Thyroid gland (tissue), 4 donors: ENCODE results near the gene ACTN3. TPM values are rescaled to one million over a fixed set of nuclear protein-coding genes. Genes with fewer than 3 reads are reported as not detected.

Source experiments
- DNase-seq, 2 donors: peaks; one replicate each; pipeline ENCODE4 v3.0.0-alpha.2; 2019
- H3K27ac ChIP-seq, 3 donors: fragments of 200-600 bp; sonication (generic); 1 replicate in 2 of 3; 2 replicates in 1 of 3; pipeline ENCODE4 v1.5.1; 2016 to 2019; ENCODE audit warnings: mild to moderate bottlenecking in 1 of 3, moderate library complexity in 1 of 3
- H3K27me3 ChIP-seq: fragments of 200-600 bp; sonication (generic); one replicate; pipeline ENCODE4 v1.5.1; 2019
- H3K36me3 ChIP-seq, 2 donors: fragments of 200-600 bp; sonication (generic); one replicate each; pipeline ENCODE4 v1.5.1; 2016 to 2019
- H3K4me1 ChIP-seq, 2 donors: fragments of 200-600 bp; sonication (generic); one replicate each; pipeline ENCODE4 v1.5.1; 2017 to 2019
- H3K4me3 ChIP-seq, 3 donors: fragments of 200-600 bp; sonication (generic); replicated peaks in 1 of 3; 1 replicate in 2 of 3; 2 replicates in 1 of 3; pipeline ENCODE4 v1.5.1; 2016; ENCODE audit warnings: mild to moderate bottlenecking in 1 of 3
- H3K9me3 ChIP-seq: fragments of 200-600 bp; sonication (generic); one replicate; pipeline ENCODE4 v1.5.1; 2017
- CTCF ChIP-seq, 6 experiments: fragments of 200-600 bp in 3 of 6; fragments of 450-650 bp in 3 of 6; sonication (generic) in 3 of 6; IDR thresholded peaks; one replicate each; pipeline ENCODE4 v1.5.1; 2016 to 2019; ENCODE audit warnings: antibody characterized with exemption in 6 of 6, mild to moderate bottlenecking in 2 of 6, inconsistent platforms in 1 of 6, moderate library complexity in 1 of 6
- POLR2A ChIP-seq, 2 donors: fragments of 450-650 bp; IDR thresholded peaks; one replicate each; pipeline ENCODE4 v1.6.1; 2017; ENCODE audit warnings: antibody characterized with exemption in 2 of 2, mild to moderate bottlenecking in 2 of 2, moderate library complexity in 1 of 2
- WGBS, 2 donors: methylation state at CpG; one replicate each; pipeline ENCODE4 v1.1.5; 2017; 5-methylcytosine and 5-hydroxymethylcytosine counted together
- intact Hi-C: fragments of 100-400 bp; cut with DNase I; formaldehyde crosslinking; loops from one replicate; pipeline ENCODE4 v1.15.1; 2023
- total RNA-seq, 4 donors: library from RNA; depleted of rRNA; stranded (reverse); fragments of >200 nt; gene quantifications; one replicate each; pipeline ENCODE4 v1.2.3, GENCODE V29; 2016

Gene ACTN3
- total RNA-seq, 4 donors from 2014 or later: 0.27 TPM; not detected in 3

DNA sequence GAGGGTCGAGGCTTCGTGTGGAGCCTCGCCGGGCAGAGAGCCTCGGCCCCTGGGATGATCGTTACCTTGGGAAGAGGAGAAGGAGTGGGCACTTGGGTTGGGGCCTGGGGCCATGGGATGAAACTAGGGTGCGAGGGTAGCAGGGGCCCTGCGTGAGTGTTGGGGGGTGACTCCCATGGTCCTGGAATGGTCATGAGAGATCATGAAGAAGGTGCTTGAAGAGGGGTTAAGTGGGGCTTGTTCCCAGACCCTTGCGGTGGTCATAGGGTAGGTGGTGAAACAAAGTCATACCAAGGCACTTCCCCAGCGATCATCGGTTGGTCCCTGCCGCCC, 46.6 kb downstream of the ACTN3 start:
- no peak for TF ChIP-seq POLR2A (IDR thresholded peaks at IDR 0.05)
- no peak for TF ChIP-seq CTCF (IDR thresholded peaks at IDR 0.05)
- Histone ChIP-seq H3K4me3 (peak overlapping the region; percentile 35 to 66 (median 56)), H3K9me3 (no peaks in the 10 kb centered on the region), H3K4me1 (peaks cover 25 to 32% of the 10 kb centered on the region in 2 donors), H3K36me3 (no peaks in the 10 kb centered on the region), H3K27me3 (no peaks in the 10 kb centered on the region), H3K27ac (peak overlapping the region; percentile 55 to 72 (median 66))
- whole genome bisulfite sequencing, 2 donors: 18 to 22% methylated on average over 6 to 12 of the region's 12 CpGs
- no peak for DNase-seq
- intact Hi-C loops: no loop called here

GRCh38 chr11:66593650-66594049, 46.9 kb downstream of the ACTN3 start:
- H3K4me3 ChIP-seq: peak overlapping the region in 1 of 3 donors; percentile 56
- no peaks in the 10 kb centered on the region for H3K27me3 ChIP-seq
- no peaks in the 10 kb centered on the region for H3K9me3 ChIP-seq
- no peak for DNase-seq
- H3K36me3 ChIP-seq: no peaks in the 10 kb centered on the region
- H3K27ac ChIP-seq: peak overlapping the region in 2 of 3 donors; percentile 55 to 72
- TF ChIP-seq CTCF (IDR thresholded peaks at IDR 0.05) (no peak), POLR2A (IDR thresholded peaks at IDR 0.05) (no peak)
- WGBS, 2 donors: 64 to 72% methylated on average over 7 of the region's 7 CpGs
- peaks cover 25 to 32% of the 10 kb centered on the region in 2 donors for H3K4me1 ChIP-seq
- intact Hi-C loops: no loop called here

DNA sequence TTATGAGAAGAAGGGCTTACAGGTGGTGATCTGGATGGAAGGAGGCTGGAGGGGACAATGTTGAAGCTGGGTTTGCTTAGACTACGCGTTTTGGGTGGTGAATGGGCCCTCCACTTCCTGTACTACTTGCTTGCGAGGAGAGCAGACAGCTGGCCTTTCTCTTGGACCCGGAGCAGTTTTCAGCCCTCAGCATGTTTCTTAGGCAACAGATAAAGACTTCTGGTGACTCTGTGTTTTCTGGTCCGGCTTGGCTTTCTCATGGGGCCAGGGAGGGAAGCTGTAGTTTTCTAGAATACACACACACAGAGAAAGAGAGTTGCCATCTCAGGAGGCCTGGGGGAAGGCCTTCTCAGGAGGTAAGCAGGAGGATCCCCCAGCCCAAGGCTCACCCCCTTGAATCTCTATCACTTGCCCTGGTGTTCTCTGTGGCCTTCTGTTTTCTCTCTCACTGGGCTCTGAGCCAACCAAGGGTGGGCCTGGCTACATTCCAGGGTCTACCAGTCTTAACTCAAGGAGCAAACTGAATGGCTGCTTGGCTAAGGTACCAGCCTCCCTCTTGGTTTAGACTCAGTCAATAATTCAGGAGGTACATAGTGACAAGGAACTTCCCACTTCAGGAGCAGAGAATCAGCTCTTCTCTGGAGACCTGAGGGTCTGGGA, 48.7 kb downstream of the ACTN3 start:
- H3K27me3 ChIP-seq: no peaks in the 10 kb centered on the region
- no peak overlapping the region for H3K4me3 ChIP-seq
- no peaks in the 10 kb centered on the region for H3K9me3 ChIP-seq
- WGBS, 2 donors: 54 to 59% methylated on average over 5 of the region's 5 CpGs
- no peaks in the 10 kb centered on the region for H3K36me3 ChIP-seq
- peak; percentile 77 to 79 for DNase-seq
- H3K4me1 ChIP-seq: peaks cover 25 to 32% of the 10 kb centered on the region in 2 donors
- TF ChIP-seq POLR2A (IDR thresholded peaks at IDR 0.05) (no peak), CTCF (IDR thresholded peaks at IDR 0.05) (no peak)
- intact Hi-C loops: no loop called here
- no peak overlapping the region for H3K27ac ChIP-seq

GRCh38 chr11:66598993-66599392, 52.3 kb downstream of the ACTN3 start:
- 80 to 92% methylated on average over 2 to 6 of the region's 6 CpGs for WGBS, 2 donors
- Histone ChIP-seq H3K27me3 (no peaks in the 10 kb centered on the region), H3K9me3 (no peaks in the 10 kb centered on the region), H3K4me3 (no peak overlapping the region), H3K27ac (no peak overlapping the region), H3K36me3 (peaks cover 0 to 3% of the 10 kb centered on the region in 2 donors), H3K4me1 (peaks cover 10 to 20% of the 10 kb centered on the region in 2 donors)
- TF ChIP-seq POLR2A (IDR thresholded peaks at IDR 0.05) (no peak), CTCF (IDR thresholded peaks at IDR 0.05) (no peak)
- DNase-seq: no peak
- intact Hi-C loops: no loop called here

GRCh38 chr11:66600219-66600618, 53.5 kb downstream of the ACTN3 start:
- no peak overlapping the region for H3K4me3 ChIP-seq
- no peaks in the 10 kb centered on the region for H3K27me3 ChIP-seq
- peaks cover 1 to 4% of the 10 kb centered on the region in 2 donors for H3K36me3 ChIP-seq
- no peak overlapping the region for H3K27ac ChIP-seq
- no peak for TF ChIP-seq CTCF (IDR thresholded peaks at IDR 0.05)
- no peak for TF ChIP-seq POLR2A (IDR thresholded peaks at IDR 0.05)
- WGBS, 2 donors: 85 to 90% methylated on average over 2 of the region's 2 CpGs
- H3K9me3 ChIP-seq: no peaks in the 10 kb centered on the region
- no peak for DNase-seq
- intact Hi-C loops: no loop called here
- H3K4me1 ChIP-seq: peaks cover 4 to 8% of the 10 kb centered on the region in 2 donors
